ENCODE results near the gene CYSRT1.

Gene CYSRT1

DNA sequence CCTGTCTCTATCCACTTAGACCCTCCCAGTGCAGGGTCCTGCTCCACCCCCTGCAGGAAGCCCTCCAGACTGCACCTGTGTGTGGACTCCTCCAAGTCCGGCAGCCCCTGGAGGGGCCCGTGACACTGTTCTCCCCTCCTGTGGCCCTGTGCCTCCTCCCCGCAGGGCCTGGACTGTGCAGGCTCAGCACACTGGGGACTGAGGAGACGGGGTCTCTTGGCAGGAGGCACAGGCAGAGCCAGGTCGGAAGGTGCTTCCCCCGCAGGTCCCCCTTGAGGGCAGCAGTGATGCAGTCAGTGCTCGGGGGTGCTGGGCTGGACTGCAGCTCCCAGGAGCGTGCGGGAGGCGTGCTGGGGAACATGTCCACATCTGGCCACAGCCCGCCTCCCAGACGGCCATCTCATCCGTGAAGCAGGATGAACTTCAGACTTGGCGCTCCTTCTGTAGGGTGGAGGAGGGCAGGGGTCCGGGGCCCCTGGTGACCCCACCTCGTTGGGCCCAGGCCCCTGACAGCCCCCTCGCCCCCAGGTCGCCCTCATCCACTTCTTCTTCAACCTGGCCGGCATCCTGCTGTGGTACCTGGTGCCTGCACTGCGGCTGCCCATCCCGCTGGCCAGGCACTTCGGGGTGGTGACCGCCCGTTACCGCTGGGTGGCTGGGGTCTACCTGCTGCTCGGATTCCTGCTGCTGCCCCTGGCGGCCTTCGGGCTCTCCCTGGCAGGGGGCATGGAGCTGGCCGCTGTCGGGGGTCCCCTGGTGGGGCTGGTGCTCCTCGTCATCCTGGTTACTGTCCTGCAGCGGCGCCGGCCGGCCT, 10.7 kb downstream of the CYSRT1 start:
- Histone ChIP-seq H3K9me3 (ENCODE audit: control insufficient read depth, insufficient read depth, low read depth, low read length) (no peaks in the 10 kb centered on the region), H3K4me3 (ENCODE audit: low read depth, low read length) (no peak overlapping the region), H3K36me3 (ENCODE audit: control insufficient read depth in 2 of 2, insufficient read depth in 1 of 2, low read length in 2 of 2) (peaks cover 0 to 7% of the 10 kb centered on the region in 2 experiments; a peak in 1 of 3 replicates), H3K4me1 (ENCODE audit: control insufficient read depth, insufficient read depth, low read length) (peaks cover 3% of the 10 kb centered on the region; the same call in 1 of the 2 replicates), H3K27ac (ENCODE audit: extremely low read depth, low read depth, low read length) (no peak overlapping the region)
- TF ChIP-seq, protein P1, sequence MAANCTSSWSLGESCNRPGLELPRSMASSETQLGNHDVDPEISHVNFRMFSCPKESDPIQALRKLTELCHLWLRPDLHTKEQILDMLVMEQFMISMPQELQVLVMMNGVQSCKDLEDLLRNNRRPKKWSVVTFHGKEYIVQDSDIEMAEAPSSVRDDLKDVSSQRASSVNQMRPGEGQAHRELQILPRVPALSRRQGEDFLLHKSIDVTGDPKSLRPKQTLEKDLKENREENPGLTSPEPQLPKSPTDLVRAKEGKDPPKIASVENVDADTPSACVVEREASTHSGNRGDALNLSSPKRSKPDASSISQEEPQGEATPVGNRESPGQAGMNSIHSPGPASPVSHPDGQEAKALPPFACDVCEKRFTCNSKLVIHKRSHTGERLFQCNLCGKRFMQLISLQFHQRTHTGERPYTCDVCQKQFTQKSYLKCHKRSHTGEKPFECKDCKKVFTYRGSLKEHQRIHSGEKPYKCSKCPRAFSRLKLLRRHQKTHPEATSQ (tag by site-specific recombination; IDR thresholded peaks at IDR 0.05) = no peak
- TF ChIP-seq PRDM10 (tag by site-specific recombination; IDR thresholded peaks at IDR 0.05) = 0 out of 2 replicates have a peak, but pooled peaks have one; percentile 11
- no peak for TF ChIP-seq KLF10 (tag by site-specific recombination; IDR thresholded peaks at IDR 0.05)
- TF ChIP-seq BCL11B (tag by site-specific recombination; IDR thresholded peaks at IDR 0.05; ENCODE audit: low read depth) = 0 out of 2 replicates have a peak, but pooled peaks have one; percentile 31
- TF ChIP-seq, protein P2, sequence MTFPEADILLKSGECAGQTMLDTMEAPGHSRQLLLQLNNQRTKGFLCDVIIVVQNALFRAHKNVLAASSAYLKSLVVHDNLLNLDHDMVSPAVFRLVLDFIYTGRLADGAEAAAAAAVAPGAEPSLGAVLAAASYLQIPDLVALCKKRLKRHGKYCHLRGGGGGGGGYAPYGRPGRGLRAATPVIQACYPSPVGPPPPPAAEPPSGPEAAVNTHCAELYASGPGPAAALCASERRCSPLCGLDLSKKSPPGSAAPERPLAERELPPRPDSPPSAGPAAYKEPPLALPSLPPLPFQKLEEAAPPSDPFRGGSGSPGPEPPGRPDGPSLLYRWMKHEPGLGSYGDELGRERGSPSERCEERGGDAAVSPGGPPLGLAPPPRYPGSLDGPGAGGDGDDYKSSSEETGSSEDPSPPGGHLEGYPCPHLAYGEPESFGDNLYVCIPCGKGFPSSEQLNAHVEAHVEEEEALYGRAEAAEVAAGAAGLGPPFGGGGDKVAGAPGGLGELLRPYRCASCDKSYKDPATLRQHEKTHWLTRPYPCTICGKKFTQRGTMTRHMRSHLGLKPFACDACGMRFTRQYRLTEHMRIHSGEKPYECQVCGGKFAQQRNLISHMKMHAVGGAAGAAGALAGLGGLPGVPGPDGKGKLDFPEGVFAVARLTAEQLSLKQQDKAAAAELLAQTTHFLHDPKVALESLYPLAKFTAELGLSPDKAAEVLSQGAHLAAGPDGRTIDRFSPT (tag by site-specific recombination; IDR thresholded peaks at IDR 0.05) = 0 out of 2 replicates have a peak, but pooled peaks have one; percentile 36
- peak; percentile 60 for TF ChIP-seq CTCF (tag by site-specific recombination; IDR thresholded peaks at IDR 0.05)
- peak; percentile 80 for TF ChIP-seq ZNF600 (tag by site-specific recombination; IDR thresholded peaks at IDR 0.05)
- no peak for TF ChIP-seq ZNF23 (tag by site-specific recombination; IDR thresholded peaks at IDR 0.05; ENCODE audit: borderline replicate concordance)
- ChIA-PET CTCF (interaction anchor here (0.5 to 3.4 kb wide), 33 partner anchors 8 to 458 kb away, joined by 3 to 45 read pairs (median 6); partner anchors contain the start of genes ANAPC2, CYSRT1, LRRC26 and NELFB), POLR2A (interaction anchor here (0.7 to 11.5 kb wide), 9 partner anchors 9 to 189 kb away, joined by 3 to 336 read pairs (median 10); partner anchors contain the start of genes CYSRT1, NELFB, RNF208 and RNF224)

GRCh38 chr9:137236238-137236935, 11.4 kb downstream of the CYSRT1 start:
- peak overlapping the region; percentile 13 for H3K4me3 ChIP-seq (ENCODE audit: low read depth, low read length)
- CTCF ChIA-PET = interaction anchor here (0.6 to 3.4 kb wide), 85 partner anchors 7 to 500 kb away, joined by 3 to 45 read pairs (median 5); partner anchors contain the start of genes ANAPC2, CYSRT1, DPH7 and LCN8
- H3K27ac ChIP-seq (ENCODE audit: extremely low read depth, low read depth, low read length) = no peak overlapping the region
- H3K36me3 ChIP-seq (ENCODE audit: control insufficient read depth in 2 of 2, insufficient read depth in 1 of 2, low read length in 2 of 2) = peaks cover 0 to 7% of the 10 kb centered on the region in 2 experiments; a peak in 1 of 3 replicates
- POLR2A ChIA-PET = interaction anchor here (0.5 to 11.5 kb wide), 22 partner anchors 9 to 190 kb away, joined by 3 to 336 read pairs (median 4); partner anchors contain the start of genes ANAPC2, CYSRT1, EXD3 and MAN1B1
- no peaks in the 10 kb centered on the region for H3K9me3 ChIP-seq (ENCODE audit: control insufficient read depth, insufficient read depth, low read depth, low read length)
- peaks cover 3% of the 10 kb centered on the region; the same call in 1 of the 2 replicates for H3K4me1 ChIP-seq (ENCODE audit: control insufficient read depth, insufficient read depth, low read length)
- TF ChIP-seq SP3 (tag by site-specific recombination; IDR thresholded peaks at IDR 0.05) (peak; percentile 57), ZNF560 (tag by site-specific recombination; IDR thresholded peaks at IDR 0.05; ENCODE audit: borderline replicate concordance) (no peak), PRDM4 (tag by site-specific recombination; IDR thresholded peaks at IDR 0.05) (no peak)
- TF ChIP-seq, protein P3, sequence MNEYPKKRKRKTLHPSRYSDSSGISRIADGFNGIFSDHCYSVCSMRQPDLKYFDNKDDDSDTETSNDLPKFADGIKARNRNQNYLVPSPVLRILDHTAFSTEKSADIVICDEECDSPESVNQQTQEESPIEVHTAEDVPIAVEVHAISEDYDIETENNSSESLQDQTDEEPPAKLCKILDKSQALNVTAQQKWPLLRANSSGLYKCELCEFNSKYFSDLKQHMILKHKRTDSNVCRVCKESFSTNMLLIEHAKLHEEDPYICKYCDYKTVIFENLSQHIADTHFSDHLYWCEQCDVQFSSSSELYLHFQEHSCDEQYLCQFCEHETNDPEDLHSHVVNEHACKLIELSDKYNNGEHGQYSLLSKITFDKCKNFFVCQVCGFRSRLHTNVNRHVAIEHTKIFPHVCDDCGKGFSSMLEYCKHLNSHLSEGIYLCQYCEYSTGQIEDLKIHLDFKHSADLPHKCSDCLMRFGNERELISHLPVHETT (tag by site-specific recombination; IDR thresholded peaks at IDR 0.05) = 0 out of 2 replicates have a peak, but pooled peaks have one; percentile 31
- TF ChIP-seq, protein P4, sequence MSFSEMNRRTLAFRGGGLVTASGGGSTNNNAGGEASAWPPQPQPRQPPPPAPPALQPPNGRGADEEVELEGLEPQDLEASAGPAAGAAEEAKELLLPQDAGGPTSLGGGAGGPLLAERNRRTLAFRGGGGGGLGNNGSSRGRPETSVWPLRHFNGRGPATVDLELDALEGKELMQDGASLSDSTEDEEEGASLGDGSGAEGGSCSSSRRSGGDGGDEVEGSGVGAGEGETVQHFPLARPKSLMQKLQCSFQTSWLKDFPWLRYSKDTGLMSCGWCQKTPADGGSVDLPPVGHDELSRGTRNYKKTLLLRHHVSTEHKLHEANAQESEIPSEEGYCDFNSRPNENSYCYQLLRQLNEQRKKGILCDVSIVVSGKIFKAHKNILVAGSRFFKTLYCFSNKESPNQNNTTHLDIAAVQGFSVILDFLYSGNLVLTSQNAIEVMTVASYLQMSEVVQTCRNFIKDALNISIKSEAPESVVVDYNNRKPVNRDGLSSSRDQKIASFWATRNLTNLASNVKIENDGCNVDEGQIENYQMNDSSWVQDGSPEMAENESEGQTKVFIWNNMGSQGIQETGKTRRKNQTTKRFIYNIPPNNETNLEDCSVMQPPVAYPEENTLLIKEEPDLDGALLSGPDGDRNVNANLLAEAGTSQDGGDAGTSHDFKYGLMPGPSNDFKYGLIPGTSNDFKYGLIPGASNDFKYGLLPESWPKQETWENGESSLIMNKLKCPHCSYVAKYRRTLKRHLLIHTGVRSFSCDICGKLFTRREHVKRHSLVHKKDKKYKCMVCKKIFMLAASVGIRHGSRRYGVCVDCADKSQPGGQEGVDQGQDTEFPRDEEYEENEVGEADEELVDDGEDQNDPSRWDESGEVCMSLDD (tag by site-specific recombination; IDR thresholded peaks at IDR 0.05) = peak; percentile 90
